ENCODE measurements around the gene IL10RB.

DNA sequence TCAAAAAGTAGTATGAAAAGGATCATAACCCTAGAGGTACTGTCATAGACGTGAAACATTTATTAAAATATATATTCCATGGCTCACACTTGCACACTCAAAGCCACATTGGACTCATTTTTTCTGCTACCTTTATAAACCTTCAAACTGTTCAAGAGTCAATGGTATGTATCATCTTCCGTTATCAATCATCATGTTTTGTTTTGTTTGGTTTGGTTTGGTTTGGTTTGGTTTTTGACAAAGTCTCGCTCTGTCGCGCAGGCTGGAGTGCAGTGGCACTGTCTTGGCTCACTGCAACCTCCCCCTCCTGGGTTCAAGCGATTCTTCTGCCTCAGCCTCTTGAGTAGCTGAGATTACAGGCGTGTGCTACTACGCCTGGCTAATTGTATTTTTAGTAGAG is 34.6 kb upstream of the IL10RB start:
- TF ChIP-seq, protein P1, sequence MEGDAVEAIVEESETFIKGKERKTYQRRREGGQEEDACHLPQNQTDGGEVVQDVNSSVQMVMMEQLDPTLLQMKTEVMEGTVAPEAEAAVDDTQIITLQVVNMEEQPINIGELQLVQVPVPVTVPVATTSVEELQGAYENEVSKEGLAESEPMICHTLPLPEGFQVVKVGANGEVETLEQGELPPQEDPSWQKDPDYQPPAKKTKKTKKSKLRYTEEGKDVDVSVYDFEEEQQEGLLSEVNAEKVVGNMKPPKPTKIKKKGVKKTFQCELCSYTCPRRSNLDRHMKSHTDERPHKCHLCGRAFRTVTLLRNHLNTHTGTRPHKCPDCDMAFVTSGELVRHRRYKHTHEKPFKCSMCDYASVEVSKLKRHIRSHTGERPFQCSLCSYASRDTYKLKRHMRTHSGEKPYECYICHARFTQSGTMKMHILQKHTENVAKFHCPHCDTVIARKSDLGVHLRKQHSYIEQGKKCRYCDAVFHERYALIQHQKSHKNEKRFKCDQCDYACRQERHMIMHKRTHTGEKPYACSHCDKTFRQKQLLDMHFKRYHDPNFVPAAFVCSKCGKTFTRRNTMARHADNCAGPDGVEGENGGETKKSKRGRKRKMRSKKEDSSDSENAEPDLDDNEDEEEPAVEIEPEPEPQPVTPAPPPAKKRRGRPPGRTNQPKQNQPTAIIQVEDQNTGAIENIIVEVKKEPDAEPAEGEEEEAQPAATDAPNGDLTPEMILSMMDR (IDR thresholded peaks at IDR 0.05) = no peak
- no peak for TF ChIP-seq POLR2A (IDR thresholded peaks at IDR 0.05)

Data from esophagus squamous epithelium (tissue), 4 donors.